Fibroblast of skin of right biceps (primary cell): Measurements from ENCODE around the gene CNMD.
A peak's percentile ranks its signal among the peaks of the same experiment; 100 is the strongest.

Experiments
- DNase-seq: peaks from one replicate; pipeline ENCODE4 v3.0.0-alpha.2; 2013

CNMD gene

GRCh38 chr13:52677823-52678222, 61.8 kb downstream of the CNMD start:
- no peak for DNase-seq

DNA sequence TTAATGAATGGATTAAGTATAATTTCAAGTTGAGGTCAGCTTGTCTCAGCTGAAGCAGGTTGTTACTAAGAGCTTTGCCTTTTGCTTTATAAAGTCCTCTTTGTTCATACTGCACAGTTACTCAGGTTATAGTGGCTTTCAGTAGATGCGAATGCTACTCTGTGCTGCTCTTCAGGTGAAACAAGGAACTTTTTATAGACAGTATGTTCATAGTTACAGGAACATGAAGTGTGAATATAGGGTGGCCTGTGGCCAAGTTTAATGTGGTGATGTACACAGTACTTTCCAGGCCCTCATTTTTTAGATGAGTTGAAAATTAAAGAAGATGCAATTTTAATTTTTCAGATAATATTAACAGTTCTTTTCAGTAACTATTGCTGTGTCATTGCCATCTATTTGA, 66.2 kb downstream of the CNMD start:
- no peak for DNase-seq

GRCh38 chr13:52670726-52671125, 68.9 kb downstream of the CNMD start:
- DNase-seq: no peak

- DNase-seq: no peak
Observed at GRCh38 chr13:52669677-52670076, 69.9 kb downstream of the CNMD start.

DNA sequence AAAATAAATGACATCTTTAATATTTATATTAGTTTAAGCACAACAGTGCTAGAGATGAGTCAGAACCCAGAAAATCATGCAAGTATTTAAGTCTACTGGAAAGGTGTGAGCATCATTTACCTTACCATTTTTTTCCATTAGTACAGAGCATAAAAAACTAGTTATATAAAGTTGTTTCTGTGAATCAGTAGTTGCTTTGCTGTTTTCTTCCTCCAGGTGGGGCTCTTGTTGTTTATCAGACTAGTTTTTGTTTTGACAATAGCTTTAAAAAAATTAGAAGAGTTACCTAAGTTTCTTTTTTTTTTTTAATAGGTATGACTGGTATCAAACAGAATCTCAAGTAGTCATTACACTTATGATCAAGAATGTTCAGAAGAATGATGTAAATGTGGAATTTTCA, 74.3 kb downstream of the CNMD start:
- DNase-seq: peak; percentile 6

DNA sequence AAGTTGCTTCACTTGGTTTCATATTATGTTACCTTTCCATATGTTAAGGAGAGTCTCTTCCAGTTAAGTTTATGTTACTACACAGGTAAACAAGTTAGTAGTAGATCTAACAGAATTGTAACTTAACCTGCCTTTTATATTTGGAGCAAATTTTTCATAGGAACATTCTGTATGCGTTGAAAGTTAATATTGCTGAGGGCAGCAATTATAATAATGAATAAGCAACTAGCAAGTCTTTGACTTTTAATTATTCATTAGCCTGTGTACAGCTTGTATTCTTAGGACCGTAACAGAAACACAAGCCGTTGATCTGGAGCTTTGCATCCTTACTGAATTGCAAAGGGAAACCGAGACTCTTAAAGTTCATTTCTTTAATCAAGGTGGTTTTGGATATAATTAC, 75.3 kb downstream of the CNMD start:
- no peak for DNase-seq

DNA sequence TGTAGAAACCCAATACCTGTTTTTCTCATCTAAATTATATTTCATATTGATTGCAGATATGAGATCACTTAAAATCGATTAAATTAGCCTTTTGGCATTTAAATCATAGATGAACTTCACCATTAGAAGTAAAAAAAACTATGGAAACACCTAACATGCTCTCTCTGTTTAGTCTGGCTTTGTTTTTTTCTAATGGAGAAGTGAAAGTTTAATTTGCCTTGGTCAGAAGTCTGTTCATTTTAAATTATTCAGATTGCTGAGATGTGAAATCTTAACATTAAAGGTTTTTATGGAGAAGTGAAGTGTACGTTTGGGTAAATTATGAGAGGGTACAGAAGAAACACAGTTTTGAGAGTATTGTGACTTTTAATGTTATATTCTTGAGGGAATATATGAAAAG, 80.3 kb downstream of the CNMD start:
- no peak for DNase-seq
